Measurements from ENCODE around the gene FAM25G. TPM values are rescaled to one million over a fixed set of nuclear protein-coding genes. Genes with fewer than 3 reads are reported as not detected.

The FAM25G gene
- total and polyA plus RNA-seq, 2 donors, result 1.2 to 4.2 TPM

DNA sequence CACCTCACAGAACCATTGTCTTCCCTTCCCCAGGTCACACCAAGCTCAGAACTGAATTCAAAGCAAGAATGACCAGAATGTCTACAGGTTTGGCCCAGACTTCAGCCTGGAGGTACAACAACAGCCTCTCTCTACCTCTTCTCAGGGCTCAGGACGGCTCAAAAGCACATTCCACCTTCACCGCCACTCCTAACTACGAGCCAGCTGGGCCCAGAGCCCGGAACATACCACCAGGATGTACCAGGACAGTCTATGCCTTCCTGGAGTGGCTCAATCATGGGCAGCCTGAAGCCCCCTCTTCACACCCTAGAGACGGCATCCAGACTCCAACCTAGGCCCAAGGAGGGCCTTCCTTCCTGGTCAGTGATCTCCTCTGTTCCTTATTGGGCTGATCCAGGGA lies 49.1 kb downstream of the FAM25G start:
- H3K27ac ChIP-seq (ENCODE audit: low read depth in 1 of 2, low read length in 1 of 2), result peak overlapping the region; percentile 38 to 87
- no peaks in the 10 kb centered on the region for H3K27me3 ChIP-seq (ENCODE audit: control insufficient read depth in 2 of 2, insufficient read depth in 1 of 2, low read length in 1 of 2)
- no peaks in the 10 kb centered on the region for H3K36me3 ChIP-seq (ENCODE audit: control insufficient read depth in 2 of 2, insufficient read depth in 2 of 2, low read length in 1 of 2)
- DNase-seq (ENCODE audit: low read depth in 6 of 9, low spot score in 9 of 9), result no peak
- 98% methylated on average over 5 of the region's 5 CpGs for WGBS
- H3K4me3 ChIP-seq (ENCODE audit: low read length in 2 of 2), result no peak overlapping the region
- peaks cover 21 to 62% of the 10 kb centered on the region in 2 donors for H3K4me1 ChIP-seq (ENCODE audit: control insufficient read depth in 2 of 2, insufficient read depth in 2 of 2, low read length in 2 of 2)
- peaks cover 3 to 16% of the 10 kb centered on the region in 2 donors for H3K9me3 ChIP-seq (ENCODE audit: control insufficient read depth in 2 of 2, insufficient read depth in 1 of 2, low read length in 1 of 2)

DNA sequence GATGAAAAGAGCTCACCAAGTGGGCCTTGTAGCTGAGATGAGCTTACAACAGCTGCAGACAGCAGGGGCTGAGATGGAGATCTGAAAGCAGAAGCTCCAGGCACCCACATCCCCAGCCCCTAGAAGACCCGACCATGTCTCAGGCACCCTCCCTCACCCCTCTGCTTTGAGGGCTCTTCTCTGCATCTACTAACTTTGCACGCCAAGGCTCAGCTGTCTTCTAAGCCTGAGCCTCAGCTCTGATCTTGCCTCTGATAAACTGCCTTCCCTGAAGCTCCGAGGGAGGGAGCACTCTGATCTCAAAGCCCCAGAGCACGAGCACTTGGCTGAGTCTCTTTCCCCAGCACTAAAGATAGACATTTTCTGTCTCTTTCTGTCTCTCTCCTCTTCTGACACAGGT lies 49.6 kb downstream of the FAM25G start:
- 8% methylated on average over 4 of the region's 4 CpGs for WGBS

DNA sequence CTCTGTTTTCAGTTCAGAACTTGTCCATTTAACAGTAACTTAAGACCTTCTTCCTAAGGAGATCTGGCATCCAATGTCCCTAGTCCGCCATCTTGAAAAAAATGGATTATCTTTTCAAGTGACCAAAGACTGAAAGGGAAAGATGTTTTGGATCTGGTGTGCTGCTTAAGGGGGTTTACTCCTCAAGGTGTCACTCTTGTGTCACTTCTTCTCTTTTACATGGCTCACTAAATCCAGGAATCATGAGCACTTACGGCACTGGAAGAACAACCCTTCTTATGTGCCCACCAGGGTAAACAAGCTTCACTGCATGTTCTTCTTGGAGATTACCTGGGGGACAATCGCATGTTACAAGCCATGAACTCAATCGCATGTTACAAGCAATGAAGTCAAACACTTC lies 51.3 kb downstream of the FAM25G start:
- no peak for DNase-seq (ENCODE audit: low read depth in 6 of 9, low spot score in 9 of 9)
- H3K4me3 ChIP-seq (ENCODE audit: low read length in 2 of 2), result no peak overlapping the region
- H3K36me3 ChIP-seq (ENCODE audit: control insufficient read depth in 2 of 2, insufficient read depth in 2 of 2, low read length in 1 of 2), result no peaks in the 10 kb centered on the region
- H3K27ac ChIP-seq (ENCODE audit: low read depth in 1 of 2, low read length in 1 of 2), result no peak overlapping the region
- no peaks in the 10 kb centered on the region for H3K27me3 ChIP-seq (ENCODE audit: control insufficient read depth in 2 of 2, insufficient read depth in 1 of 2, low read length in 1 of 2)
- peaks cover 1 to 9% of the 10 kb centered on the region in 2 donors for H3K9me3 ChIP-seq (ENCODE audit: control insufficient read depth in 2 of 2, insufficient read depth in 1 of 2, low read length in 1 of 2)
- WGBS, result 97% methylated on average over 4 of the region's 4 CpGs
- peaks cover 18 to 49% of the 10 kb centered on the region in 2 donors for H3K4me1 ChIP-seq (ENCODE audit: control insufficient read depth in 2 of 2, insufficient read depth in 2 of 2, low read length in 2 of 2)

More for the DNA sequence above, 49.6 kb downstream of the FAM25G start:
- Histone ChIP-seq H3K4me1 (ENCODE audit: control insufficient read depth in 2 of 2, insufficient read depth in 2 of 2, low read length in 2 of 2) (peaks cover 18 to 58% of the 10 kb centered on the region in 2 donors), H3K27me3 (ENCODE audit: control insufficient read depth in 2 of 2, insufficient read depth in 1 of 2, low read length in 1 of 2) (no peaks in the 10 kb centered on the region), H3K27ac (ENCODE audit: low read depth in 1 of 2, low read length in 1 of 2) (peak overlapping the region; percentile 38 to 87), H3K9me3 (ENCODE audit: control insufficient read depth in 2 of 2, insufficient read depth in 1 of 2, low read length in 1 of 2) (peaks cover 3 to 16% of the 10 kb centered on the region in 2 donors), H3K4me3 (ENCODE audit: low read length in 2 of 2) (no peak overlapping the region), H3K36me3 (ENCODE audit: control insufficient read depth in 2 of 2, insufficient read depth in 2 of 2, low read length in 1 of 2) (no peaks in the 10 kb centered on the region)
- peak; percentile 65 to 94 (median 86) for DNase-seq (ENCODE audit: low read depth in 6 of 9, low spot score in 9 of 9)

- no peaks in the 10 kb centered on the region for H3K9me3 ChIP-seq (ENCODE audit: control insufficient read depth in 2 of 2, insufficient read depth in 1 of 2, low read length in 1 of 2)
- peaks cover 18 to 43% of the 10 kb centered on the region in 2 donors for H3K4me1 ChIP-seq (ENCODE audit: control insufficient read depth in 2 of 2, insufficient read depth in 2 of 2, low read length in 2 of 2)
- no peak for DNase-seq (ENCODE audit: low read depth in 6 of 9, low spot score in 9 of 9)
- H3K27ac ChIP-seq (ENCODE audit: low read depth in 1 of 2, low read length in 1 of 2), result no peak overlapping the region
- H3K27me3 ChIP-seq (ENCODE audit: control insufficient read depth in 2 of 2, insufficient read depth in 1 of 2, low read length in 1 of 2), result no peaks in the 10 kb centered on the region
- H3K4me3 ChIP-seq (ENCODE audit: low read length in 2 of 2), result no peak overlapping the region
- WGBS, result 79% methylated on average over 6 of the region's 6 CpGs
- no peaks in the 10 kb centered on the region for H3K36me3 ChIP-seq (ENCODE audit: control insufficient read depth in 2 of 2, insufficient read depth in 2 of 2, low read length in 1 of 2)
Observed at GRCh38 chr10:47438857-47439474, 52.5 kb downstream of the FAM25G start.

Other genes with a start within 250 kb of the FAM25G start
- gene GDF10, start 191.5 kb downstream of the FAM25G start, total RNA-seq, result 0.47 TPM
- gene GDF10, start 191.5 kb downstream of the FAM25G start, polyA plus RNA-seq, result 0.39 TPM
- gene GDF2, start 169.2 kb downstream of the FAM25G start, total RNA-seq, result not detected
- gene GDF2, start 169.2 kb downstream of the FAM25G start, polyA plus RNA-seq, result 0.02 TPM
- 0.05 TPM for gene RBP3, start 143.3 kb downstream of the FAM25G start, total RNA-seq
- gene RBP3, start 143.3 kb downstream of the FAM25G start, polyA plus RNA-seq, result 0.05 TPM
- gene ZNF488, start 107.4 kb downstream of the FAM25G start, total RNA-seq, result 0.24 TPM
- 0.23 TPM for gene ZNF488, start 107.4 kb downstream of the FAM25G start, polyA plus RNA-seq
- gene ANXA8, start 7.6 kb downstream of the FAM25G start, total RNA-seq, result 6.9 TPM
- 23.2 TPM for gene ANXA8, start 7.6 kb downstream of the FAM25G start, polyA plus RNA-seq
- gene AGAP9, start 31.9 kb upstream of the FAM25G start, total RNA-seq, result 4.2 TPM
- 19.1 TPM for gene AGAP9, start 31.9 kb upstream of the FAM25G start, polyA plus RNA-seq

Data from thymus (tissue), 11 donors.